Activated CD4-positive, alpha-beta T cell treated with anti-CD3 and anti-CD28 coated beads for 4 hours (primary cell): Measurements from ENCODE around the gene SAE1.
A peak's percentile ranks its signal among the peaks of the same experiment; 100 is the strongest.

Experiments
- DNase-seq, 2 donors: peaks; one replicate each; pipeline ENCODE4 v3.0.0-alpha.2; 2020

SAE1 gene

DNA sequence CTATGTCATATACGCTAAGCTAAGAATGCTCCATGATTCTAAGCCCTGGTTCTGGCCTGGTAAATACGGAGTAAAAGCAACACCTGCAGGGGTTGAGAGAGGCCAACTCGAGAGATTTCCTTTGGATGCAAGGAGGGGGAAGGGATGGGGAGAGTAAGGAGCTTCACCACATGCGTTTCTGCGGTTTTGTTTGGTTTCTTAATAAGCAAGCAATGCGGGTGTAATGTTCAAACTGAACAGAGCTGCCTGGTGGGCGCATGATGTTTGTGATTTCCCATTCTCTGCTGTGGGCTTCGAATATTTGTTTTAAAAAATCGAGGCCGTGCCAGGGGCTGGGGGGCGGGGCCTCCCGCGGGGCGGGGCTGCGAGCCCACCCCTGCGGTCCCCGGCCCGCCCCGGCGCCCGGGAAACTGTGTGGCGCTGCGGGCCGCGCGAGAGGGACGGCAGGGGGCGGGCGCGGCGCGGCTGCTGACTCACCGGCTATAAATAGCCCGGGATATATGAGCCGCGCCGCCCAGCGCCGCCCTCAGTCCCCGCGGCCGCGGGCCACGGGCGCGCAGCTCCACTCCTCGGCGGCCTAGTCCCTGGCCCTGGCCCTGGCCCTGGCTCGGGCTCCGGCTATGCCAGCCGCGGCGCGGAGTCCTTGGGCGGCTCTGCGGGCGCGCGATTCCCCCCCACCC, 95.3 kb downstream of the SAE1 start:
- peak; percentile 84 to 85 for DNase-seq

DNA sequence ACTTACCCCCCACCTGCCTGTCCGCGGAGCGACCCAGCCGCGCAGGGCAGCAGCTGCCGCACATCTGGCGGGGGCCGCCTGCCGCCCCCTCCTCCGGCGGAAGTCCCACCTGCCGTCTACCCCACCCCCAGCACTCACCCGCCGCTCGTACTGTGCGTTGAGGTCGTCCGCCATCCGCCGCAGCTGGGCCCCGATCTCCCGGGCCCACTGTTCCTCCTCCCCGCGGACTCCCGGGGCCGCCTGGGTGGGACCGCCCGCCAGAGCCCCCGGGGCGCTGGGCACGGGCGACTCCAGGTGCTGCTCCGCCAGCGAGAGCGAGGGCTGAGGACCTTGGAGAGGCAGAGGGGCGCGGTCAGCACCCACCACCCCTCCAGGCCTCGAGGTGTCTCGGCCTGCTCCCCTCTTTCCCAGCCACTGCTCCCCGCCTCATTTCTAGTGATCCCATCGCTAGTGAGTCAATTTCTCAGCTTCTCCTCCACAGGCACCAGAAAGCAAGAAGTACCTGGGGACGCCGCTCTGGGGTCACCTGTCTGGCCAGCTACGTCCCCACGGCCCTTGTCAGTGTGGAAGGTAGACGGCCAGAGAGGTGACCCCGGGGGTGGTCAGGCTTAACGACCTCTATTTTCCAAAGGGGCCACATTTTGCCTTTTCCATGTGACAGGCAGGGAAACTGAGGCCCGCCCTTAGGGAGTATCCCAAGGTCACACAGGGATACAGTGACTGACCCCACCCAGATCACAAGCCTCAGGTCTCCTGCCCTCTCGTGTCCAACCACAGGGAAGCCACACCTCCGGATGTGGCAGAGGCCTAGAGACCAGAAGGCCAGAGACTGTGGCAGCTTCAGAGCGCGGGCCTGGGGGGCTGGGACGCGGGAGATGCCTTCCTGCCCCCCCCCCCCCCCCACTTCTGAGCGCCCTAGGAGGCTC, 96.1 kb downstream of the SAE1 start:
- DNase-seq, result peak; percentile 22 to 44

DNA sequence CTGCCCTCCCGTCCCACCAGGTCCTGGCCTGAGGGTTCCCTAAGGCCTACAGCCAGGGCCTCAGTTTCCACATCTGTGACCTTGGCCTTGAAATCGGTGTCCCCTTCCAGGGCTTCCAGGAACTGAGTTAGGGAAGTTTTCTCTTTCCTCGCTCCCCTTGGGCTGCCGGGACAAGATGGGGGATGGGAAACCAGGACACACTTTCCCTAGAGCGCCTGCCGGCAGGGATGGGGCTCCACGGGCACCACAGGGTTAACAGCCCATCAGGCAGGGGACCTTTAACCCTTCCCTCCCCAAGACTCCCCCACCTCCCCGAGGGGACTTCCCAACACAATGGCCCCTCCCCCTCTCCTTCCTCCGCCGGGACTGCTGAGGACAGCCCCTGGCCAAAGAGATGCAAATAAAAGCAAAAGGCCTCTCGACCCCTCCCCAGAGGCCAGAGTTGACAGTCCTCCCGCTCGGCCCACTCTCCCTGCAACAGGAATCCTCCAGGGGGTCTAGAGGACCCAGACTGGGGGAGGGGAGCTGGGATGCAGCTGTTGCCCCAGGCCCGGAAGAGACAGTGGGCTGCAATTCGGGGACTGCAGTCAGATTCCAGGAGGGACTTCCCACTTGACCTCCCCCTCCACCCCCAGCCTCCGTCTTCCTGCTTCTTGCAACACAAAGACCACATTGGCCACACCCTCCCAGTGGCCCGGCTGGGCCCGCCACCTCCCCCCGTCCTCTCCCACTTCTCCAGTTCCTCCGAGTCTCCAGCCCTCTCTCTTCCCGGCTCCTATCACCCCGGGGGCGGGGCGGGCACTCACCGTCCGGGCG, 96.9 kb downstream of the SAE1 start:
- peak; percentile 36 to 37 for DNase-seq

DNA sequence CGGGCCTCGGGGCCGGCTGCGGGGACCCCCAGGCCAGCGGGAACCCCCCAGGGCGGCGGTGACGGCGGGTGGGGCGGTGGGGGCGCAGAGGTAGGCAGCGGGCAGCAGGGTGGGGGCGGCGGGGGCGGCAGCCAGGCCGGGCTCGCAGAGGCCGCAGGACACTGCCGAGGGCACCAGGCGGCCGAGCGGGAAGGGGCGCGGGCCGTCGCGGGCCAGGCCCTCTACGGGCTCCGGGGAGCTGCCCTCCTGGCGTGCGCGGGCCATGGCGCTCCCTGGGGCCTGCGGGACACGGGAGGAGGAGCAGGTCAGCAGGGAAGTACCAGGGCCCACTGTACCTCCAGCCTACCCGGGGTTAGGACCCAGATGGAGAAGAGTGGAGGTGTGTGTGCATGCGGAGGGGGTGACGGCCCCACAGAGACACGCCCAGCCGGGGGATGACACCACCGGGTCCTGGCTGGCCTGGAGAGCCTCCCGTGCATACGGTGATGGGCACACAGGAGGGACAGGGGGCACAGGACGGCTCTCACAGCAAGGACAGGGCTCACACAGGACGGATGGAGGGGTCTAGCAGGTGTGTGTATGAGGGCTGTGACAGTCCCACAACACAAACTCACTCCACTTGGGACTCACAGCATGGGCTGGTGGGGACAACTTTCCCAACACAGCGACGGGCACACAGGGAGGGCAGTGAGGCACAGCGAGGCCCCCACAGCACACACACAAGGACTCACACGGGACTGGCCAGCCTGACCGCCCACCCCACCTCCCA, 97.7 kb downstream of the SAE1 start:
- peak; percentile 33 to 41 for DNase-seq

DNA sequence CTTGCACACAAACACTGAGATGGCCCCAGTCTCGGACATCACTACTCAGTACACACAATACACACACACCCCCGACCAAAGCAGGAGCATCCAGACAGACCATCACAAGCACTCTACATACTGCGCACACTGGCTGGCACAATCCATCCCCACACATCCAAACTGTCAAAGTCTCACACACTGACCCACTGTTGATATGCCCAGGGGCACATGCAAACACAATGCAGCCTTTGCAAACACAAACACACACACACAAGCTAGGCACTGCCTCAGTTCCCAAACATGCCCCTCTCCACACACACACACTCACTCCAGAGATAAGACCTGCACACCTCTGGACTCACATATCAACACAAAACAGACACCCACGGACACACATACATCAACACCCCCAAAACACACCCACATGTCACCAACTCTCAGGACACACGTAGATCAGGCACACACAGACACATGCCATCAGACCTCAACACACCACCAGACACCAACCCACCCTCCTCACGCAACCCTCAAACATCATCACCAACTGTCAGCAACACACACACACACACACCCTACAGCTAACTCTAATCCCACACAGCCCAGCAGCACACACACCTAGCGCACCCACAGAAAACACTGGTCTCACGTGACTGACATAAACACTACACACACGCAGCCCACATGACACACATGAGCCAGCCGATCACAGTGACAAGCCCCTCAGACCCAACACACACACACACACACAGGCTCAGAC, 98.5 kb downstream of the SAE1 start:
- peak; percentile 28 to 40 for DNase-seq

DNA sequence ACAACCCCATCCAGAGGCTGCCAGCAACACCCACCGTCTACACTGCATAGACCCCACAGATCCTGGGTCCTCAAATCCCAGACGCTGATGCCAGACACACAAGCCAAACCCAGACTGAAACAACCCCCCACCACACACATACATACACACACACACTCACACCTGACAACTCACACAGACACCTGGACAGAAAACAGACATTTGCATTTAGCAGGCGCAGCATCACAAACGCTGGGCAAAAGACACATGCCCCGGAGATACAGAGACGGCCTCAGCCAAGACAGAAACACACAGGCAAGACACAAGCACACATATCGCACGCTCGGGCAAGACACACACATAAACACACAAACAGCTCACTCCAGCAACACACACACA, 99.0 kb downstream of the SAE1 start:
- peak in 1 of 2 donors; percentile 22 for DNase-seq

DNA sequence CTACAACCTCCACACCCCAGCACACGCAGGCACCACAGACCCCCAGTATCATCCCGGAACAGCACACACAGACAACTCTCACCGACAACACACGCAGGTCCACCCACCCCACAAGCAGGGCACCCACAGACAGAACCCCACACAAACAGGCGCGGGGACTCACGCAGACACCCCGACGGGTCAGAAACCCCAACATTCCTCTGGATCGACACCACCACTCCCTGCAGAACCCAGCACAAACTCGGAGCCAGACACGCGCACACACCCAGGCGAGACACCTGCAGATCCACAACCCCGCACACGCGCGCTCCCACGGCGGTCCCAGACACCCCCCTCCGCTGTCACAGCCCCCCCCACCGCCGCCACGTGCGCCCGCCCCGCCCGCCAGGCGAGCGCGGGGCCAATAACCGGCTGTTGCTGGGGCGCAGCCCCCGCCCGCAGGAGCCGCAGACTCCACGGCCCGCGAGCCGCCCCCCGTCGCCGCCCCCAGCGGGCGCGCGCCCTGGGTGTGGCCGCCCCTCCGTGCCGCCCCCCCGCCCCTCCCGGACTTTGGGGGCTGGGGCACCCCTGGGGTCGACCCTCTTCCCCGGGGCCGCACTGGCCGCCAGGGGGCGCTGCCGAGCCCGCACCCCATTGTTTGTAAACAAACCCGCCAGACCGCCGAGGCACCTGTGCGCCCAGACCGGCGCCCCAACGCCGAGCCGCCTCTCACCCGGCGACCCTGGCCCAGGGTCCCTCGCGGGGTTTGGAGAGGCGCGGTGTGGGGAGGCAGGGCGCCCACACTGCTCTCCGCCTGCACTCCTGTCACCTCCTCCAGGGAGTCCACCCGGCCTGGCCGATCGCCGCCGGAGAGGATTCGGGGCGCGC, 99.7 kb downstream of the SAE1 start:
- peak; percentile 77 for DNase-seq

DNA sequence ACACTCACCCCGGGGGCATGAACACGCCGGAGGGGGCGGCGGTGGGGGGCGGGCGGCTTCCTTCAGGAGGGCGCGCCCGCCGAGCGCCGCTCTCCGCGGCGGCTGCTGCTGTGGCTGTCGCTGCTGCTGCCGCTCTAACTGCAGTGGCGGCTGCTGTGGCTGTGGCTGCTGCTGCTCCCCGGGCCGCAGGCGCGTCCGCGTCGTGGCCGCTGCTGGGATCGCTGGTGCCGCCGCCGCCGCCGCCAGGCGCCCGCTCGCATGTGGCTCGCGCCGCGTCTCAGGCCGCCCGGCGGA, 100.2 kb downstream of the SAE1 start, which contains the start of gene BBC3:
Gene BBC3 (minus strand): TSS at position 279 of the 294 bp plus-strand sequence. CDS start 2,768 bp downstream, outside the sequence.
- DNase-seq, result no peak

DNA sequence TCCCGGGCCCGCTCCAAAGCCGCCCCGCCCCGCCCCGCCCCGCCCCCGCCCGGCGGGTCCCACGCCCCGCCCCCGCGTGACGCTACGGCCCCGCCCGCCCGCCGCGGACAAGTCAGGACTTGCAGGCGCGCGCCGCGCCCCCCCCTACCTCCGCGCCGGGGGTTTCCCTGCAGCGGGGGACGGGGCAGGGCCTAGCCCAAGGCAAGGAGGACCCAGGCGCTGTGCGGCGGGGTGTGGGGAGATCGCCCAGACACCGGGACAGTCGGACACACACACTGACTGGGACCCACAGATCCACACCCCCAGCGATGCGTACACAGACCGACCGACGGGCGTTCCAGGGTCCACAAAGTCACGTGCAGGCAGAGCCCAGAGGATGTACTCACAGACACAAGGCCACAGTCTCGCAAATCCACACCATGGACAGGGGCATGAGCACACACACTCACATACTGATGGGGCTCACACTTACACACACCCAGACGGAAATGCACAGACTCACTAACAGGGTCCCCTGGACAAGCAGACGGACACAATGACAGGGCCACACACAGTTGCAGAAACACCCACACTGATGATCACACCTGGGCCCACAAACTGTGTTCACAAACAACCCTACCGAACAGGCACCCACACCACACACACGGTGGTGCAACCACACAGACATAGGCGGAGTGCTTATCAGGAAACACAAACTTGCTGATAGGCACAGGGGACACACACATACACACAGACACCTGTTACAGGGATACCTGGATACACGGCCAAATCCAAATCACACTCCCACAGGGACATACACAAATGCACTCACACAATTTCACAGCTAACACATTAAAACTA, 100.8 kb downstream of the SAE1 start:
- peak; percentile 91 to 93 for DNase-seq

DNA sequence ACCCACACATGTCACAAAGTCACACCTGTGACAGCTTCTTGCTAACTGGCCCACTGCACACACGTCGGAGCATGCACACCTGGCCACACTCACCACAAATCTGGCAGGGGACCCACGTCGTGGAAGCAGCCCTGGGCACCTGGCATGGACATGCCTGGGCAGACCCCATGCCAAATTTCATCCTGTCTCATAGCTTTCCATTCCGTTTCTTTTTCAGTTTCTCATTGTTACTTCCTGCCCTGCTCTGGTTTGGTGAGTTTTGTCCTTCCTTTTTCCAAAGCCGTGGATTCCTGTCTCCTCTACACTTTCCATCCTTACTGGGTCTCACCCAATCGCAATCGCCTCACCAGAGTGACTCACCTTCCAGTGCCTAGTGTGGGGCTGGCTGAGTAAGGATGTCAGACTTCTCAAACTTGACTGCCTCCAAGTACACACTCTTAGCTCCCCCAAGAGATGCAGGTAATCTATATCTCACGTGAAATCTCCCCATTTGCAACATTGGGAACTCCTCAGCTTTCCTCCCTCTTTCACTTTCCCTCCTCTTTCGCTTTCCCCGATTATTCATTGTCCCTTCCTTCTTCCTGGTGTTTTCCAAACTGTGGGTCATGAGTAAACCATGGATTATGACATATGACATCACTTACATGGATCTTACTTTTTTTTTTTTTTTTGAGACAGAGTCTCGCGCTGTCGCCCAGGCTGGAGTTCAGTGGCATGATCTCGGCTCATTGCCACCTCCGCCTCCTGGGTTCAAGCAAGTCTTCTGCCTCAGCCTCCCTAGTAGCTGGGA, 102.0 kb downstream of the SAE1 start:
- DNase-seq, result peak in 1 of 2 donors; percentile 31

DNA sequence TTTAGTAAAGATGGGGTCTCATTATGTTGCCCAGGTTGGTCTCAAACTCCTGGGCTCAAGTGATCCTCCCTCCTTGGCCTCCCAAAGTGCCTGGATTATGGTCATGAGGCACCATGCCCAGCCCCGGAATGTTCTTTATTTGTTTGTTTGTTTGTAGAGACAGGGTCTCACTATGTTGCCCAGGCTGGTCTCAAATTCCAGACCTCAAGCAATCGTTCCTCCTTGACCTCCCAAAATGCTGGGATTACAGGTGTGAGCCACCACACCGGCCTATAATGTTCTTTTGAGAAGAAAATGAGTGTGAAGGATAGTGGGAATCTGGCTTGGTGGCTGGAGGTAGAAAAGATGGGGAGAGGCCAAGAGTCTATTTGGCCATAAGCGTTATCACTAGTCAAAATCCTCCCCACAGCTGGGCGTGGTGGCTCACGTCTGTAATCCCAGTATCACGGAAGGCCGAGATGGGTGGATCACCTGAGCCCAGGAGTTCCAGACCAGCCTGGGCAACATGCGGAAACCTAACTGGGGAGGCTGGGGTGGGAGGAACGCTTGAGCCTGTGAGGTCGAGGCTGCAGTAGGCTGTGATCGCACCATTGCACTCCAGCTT, 105.5 kb downstream of the SAE1 start:
- DNase-seq, result no peak

DNA sequence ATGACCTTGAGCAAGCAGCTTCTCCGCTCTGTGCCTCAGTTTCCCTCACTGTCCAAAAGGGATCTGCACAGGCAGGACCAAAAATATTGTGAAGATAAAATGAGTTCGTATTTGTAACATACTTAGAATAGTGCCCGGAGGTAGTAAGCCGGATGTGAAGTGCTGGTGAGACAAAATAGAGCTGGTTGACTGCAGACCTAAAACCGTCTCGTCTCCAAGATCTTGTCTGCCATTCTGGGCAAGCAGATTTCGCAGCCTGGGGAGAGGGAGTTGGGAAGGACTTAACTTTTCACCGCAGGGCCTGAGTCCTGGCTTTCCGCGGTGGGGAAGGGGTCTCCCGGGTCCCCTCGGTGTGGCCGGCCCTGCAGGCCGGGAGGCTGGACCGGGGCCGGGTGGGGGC, 108.5 kb downstream of the SAE1 start:
- DNase-seq, result no peak

DNA sequence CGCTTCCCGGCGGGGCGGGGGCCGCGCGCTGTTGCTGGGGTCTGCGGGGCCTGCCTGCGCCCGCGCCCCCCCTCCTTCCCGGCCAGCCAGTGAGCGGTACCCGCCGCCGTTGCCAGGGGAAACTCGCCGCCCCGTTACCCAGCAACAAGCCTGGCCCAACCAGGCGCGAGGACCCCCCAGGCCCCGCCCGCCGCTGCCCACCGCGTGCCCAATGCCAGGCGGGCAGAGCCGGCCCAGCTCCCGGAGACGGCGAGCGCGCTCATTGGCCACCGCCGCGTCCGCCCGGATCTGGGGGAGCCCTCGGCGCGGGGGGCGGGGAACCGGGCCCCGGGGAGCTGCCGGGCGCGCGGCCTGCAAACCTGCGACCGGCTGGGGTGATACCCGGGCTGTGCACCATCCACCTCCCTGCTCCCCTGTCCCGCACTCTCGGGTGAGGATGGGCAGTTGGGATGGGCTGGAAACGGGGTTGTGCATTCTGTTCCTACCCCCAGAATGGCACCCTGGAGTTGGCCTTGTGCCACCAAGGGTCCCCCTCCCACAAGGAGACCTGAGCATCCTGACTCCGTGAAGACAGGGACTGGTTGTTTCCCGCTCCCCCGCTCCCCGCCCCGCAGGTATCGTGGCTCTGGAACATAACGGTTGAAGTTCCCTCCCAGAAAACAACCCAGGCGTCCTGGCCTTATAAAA, 109.1 kb downstream of the SAE1 start:
- peak in 1 of 2 donors; percentile 56 for DNase-seq

DNA sequence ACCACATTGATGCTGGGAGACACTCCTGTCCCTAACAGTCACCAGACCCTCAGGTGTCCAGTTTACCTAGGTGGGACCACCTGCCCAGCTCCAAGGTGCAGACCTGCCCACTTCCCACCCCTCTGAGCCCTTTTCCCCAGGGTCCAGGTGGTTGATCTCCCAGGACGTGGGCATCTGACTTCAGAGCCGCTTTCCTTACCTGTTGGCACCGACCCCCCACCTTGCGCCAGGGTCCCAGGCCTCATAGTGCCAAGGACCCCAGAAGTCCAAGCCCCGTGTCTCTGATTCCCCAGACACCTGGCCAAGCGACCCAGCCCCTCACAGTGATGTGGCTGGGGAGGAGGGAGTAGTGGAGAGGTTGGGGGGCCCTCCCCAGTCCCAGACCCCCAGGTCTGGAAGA, 109.9 kb downstream of the SAE1 start:
- no peak for DNase-seq

DNA sequence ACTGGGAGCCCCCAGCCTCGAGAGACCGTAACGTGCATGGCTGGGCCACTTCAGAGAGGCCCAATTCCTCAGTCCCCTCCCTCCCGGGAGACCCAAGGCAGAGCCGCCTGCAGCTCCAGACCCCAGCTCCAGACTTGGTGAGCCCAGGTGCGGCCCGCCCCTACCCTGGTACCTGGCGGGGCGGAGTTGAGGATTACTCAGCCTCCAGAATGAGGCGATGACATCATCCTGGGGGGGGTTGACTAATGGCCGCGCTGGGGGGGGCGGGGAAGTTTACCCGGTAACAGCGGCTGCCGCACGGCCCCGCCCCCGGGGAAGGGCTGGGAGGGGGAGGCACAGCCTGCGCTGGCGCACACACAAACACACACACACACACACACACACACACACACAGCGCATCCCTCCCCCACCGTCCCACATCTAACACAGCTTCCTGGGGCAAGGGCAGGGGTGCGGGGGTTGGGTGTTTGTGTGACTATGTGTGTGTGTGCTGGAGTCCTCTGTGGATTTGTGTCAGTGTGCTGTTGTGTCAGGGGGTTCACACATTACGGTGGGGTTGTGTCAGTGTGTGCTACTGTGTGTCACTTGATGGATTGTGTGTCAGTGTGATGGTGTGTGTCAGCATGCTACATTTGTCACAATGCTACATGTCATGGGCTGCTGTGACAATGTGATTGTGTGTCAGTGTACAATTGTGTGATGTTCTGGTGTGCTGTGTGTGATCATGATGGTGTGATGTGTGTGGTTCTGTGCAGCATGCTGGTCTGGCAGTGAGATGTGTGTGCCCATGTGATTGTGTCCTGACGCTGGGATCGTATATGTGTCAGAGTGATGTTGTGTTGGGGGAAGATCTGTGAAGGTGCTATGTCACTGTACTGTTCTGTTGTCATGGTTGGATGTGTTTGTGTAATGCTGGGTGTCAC, 110.6 kb downstream of the SAE1 start:
- DNase-seq, result peak; percentile 97

DNA sequence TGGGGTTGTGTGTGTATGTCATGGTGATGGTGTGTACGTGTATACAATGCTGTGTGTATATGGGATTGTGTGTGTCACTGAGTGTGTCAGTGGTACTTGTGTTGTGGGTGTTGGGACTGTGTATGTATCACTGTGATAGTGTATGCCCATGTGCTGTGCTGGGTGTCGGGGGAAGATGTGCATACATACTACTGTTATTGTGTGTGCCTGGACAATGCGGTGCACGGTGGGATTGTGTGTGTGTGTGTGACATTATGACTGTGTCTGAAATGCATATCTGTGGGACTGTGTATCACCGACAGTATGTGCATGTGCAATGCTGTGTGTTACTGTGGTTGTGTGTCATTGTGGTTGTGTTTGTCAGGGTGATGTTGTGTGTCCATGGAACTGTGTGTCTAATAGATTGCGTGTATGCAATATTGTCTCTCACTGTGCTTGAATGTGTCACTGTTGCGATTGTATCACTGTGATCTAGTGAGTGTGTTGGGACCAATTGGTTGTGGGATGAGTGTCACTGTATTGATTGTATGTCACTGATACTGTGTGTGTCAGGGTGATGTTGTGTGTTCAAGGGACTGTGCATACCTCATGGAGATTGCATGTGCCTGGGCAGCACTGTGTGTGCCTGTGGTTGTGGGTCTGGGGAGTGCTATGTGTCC, 111.4 kb downstream of the SAE1 start:
- DNase-seq, result no peak
